Heart right ventricle (tissue), 16 donors: ENCODE data around the gene NEU3. TPM values are rescaled to one million over a fixed set of nuclear protein-coding genes. Genes with fewer than 3 reads are reported as not detected.

Experiments used
- ATAC-seq, 8 donors: fragments of 200-7000 bp; cut with Tn5 transposase; one replicate each; pipeline ENCODE4 v1.9.1; 2020; ENCODE audit warnings: mild to moderate bottlenecking in 8 of 8, moderate library complexity in 8 of 8, moderate number of reproducible peaks in 1 of 8
- DNase-seq, 2 donors: peaks; one replicate each; pipeline ENCODE4 v3.0.0-alpha.2; 2020
- H3K27ac ChIP-seq, 10 donors: fragments of 200-600 bp; sonication (generic) in 2 of 10; one replicate each; pipeline versions ENCODE4 v1.5.0 to v1.8.0; 2020 to 2022; ENCODE audit warnings: mild to moderate bottlenecking in 3 of 10
- H3K27me3 ChIP-seq, 7 donors: fragments of 200-600 bp; one replicate each; pipeline ENCODE4 v1.8.0; 2021 to 2022; ENCODE audit warnings: mild to moderate bottlenecking in 2 of 7
- H3K36me3 ChIP-seq, 9 donors: fragments of 200-600 bp; sonication (generic) in 1 of 9; one replicate each; pipeline versions ENCODE4 v1.5.0 to v1.8.0; 2020 to 2022; ENCODE audit warnings: mild to moderate bottlenecking in 2 of 9
- H3K4me1 ChIP-seq, 9 donors: fragments of 200-600 bp; sonication (generic) in 1 of 9; one replicate each; pipeline versions ENCODE4 v1.5.0 to v1.8.0; 2020 to 2022; ENCODE audit warnings: mild to moderate bottlenecking in 4 of 9
- H3K4me3 ChIP-seq, 10 donors: fragments of 200-600 bp; sonication (generic) in 2 of 10; one replicate each; pipeline versions ENCODE4 v1.5.0 to v1.8.0; 2020 to 2022; ENCODE audit warnings: mild to moderate bottlenecking in 7 of 10, moderate library complexity in 2 of 10
- H3K9me3 ChIP-seq, 11 donors: fragments of 200-600 bp in 10 of 11; sonication (generic) in 2 of 11; one replicate each; pipeline versions ENCODE4 v1.5.0 to v1.8.0; 2013 to 2022; ENCODE audit warnings: mild to moderate bottlenecking in 2 of 11, control low read depth in 1 of 11, moderate library complexity in 1 of 11
- CTCF ChIP-seq, 9 donors: fragments of 200-600 bp; sonication (generic) in 2 of 9; IDR thresholded peaks; one replicate each; pipeline versions ENCODE4 v1.5.0 to v1.8.0; 2021 to 2022; ENCODE audit warnings: antibody characterized with exemption in 9 of 9, mild to moderate bottlenecking in 5 of 9, moderate library complexity in 1 of 9
- WGBS, 2 donors: extraction: QIAGEN DNeasy Blood & Tissue Kit; methylation state at CpG; one replicate each; pipeline ENCODE4 v1.1.7; 2013; ENCODE audit warnings: inconsistent platforms in 1 of 2; 5-methylcytosine and 5-hydroxymethylcytosine counted together
- intact Hi-C, 10 donors: fragments of 100-400 bp; cut with DNase I; formaldehyde crosslinking; loops; one replicate each; pipeline versions ENCODE4 v1.11.1 to v1.14.2; 2022
- polyA plus RNA-seq, 2 donors: library from polyadenylated mRNA; stranded (reverse); fragments of 200-250 nt; gene quantifications; one replicate each; pipeline ENCODE4 v1.2.3, GENCODE V29; 2013
- total RNA-seq, 10 donors: library from RNA; stranded (reverse); fragmentation: NEBNext Ultra II Directional in 3 of 10; extraction: Animal tissue kit (Norgen Biotek cat#: 25700) in 3 of 10; gene quantifications; one replicate each; pipeline versions ENCODE4 v1.2.1 to v1.2.4, GENCODE V29; 2021 to 2023
- donor health status: Arrhythmogenic right ventricular cardiomyopathy.
- donor health status: ischemic (EF 13 %, LVEDD 7.1; RV severe dilation, severe dysfunction).
- donor health status: healthy with polysubstance abuse.
- donor health status: DM: no; HTN: yes; CAD: no.
- donor health status: DM: no; HTN: no; CAD: no.
- donor health status: ischemic (EF 25% LVEDD 6.9; RV normal size, moderate dysfunction).
- donor health status: ischemic (EF 25% LVEDD 5.7; RV mildly dilated, moderate dysfunction).
- donor health status: healthy.
- donor health status: DM: yes; HTN: yes; CAD: no.
- donor health status: Ischemic cardiomyopathy.
- donor health status: ischemic (EF 35%, LVEDD 5.7; RV mildly dilated, moderate dysfunction).
- donor health status: nonischemic (EF 11% LVEDD 7.7; RV severe dilation, severe dysfunction).
- donor health status: DM: yes; HTN: yes; CAD: no.
- donor health status: PGD.
- donor health status: ischemic (EF 29% LVEDD 5.4; RV normal size, mild dysfunction).
- donor health status: nonischemic (EF 23%, LVEDD 6.1; RV moderate dilation, normal function).

Gene NEU3
- total and polyA plus RNA-seq, 12 donors = 2.6 to 16.1 (median 9.2) TPM

GRCh38 chr11:75050516-75050915 lies 61.8 kb downstream of the NEU3 start:
- ATAC-seq (no peak), DNase-seq (no peak)
- no peak for TF ChIP-seq CTCF (IDR thresholded peaks at IDR 0.05)
- Histone ChIP-seq H3K27ac (no peak overlapping the region), H3K4me1 (no peaks in the 10 kb centered on the region), H3K9me3 (peaks cover 0 to 24% (median 13%) of the 10 kb centered on the region in 11 donors), H3K36me3 (no peaks in the 10 kb centered on the region), H3K4me3 (no peak overlapping the region), H3K27me3 (no peaks in the 10 kb centered on the region)
- WGBS, 2 donors = 92 to 93% methylated on average over 4 of the region's 4 CpGs
- intact Hi-C loops = no loop called here

DNA sequence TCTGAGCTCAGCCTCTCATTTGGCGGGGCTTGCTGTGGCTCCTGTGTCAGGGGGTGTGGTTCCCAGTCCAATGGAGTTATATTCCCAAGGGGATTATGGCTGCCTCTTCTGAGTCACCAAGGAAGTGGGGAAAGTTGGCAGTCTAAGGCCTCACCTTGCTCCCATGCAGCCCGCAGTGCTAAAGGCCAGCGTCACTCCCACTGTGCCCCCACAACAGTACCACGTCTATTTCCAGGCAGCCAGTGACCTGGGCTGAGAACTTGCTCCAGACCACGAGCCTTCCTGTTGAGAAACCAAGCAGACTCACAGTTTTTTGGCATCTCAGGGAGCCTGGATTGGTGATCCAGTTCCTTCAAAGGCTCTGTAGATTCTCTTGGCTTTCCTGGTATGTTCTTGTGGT lies 62.3 kb downstream of the NEU3 start:
- DNase-seq (no peak), ATAC-seq (no peak)
- intact Hi-C loops = no loop called here
- no peaks in the 10 kb centered on the region for H3K27me3 ChIP-seq
- H3K4me3 ChIP-seq = no peak overlapping the region
- no peaks in the 10 kb centered on the region for H3K4me1 ChIP-seq
- H3K9me3 ChIP-seq = peaks cover 0 to 24% (median 13%) of the 10 kb centered on the region in 11 donors
- H3K27ac ChIP-seq = no peak overlapping the region
- WGBS, 2 donors = 84 to 90% methylated on average over 5 of the region's 5 CpGs
- H3K36me3 ChIP-seq = no peaks in the 10 kb centered on the region
- TF ChIP-seq CTCF (IDR thresholded peaks at IDR 0.05) = no peak

- 45 to 87% methylated on average over 1 of the region's 1 CpG for WGBS, 2 donors
- Histone ChIP-seq H3K27me3 (no peaks in the 10 kb centered on the region), H3K4me1 (no peaks in the 10 kb centered on the region), H3K9me3 (peaks cover 0 to 24% (median 13%) of the 10 kb centered on the region in 11 donors), H3K36me3 (no peaks in the 10 kb centered on the region), H3K27ac (no peak overlapping the region), H3K4me3 (no peak overlapping the region)
- no peak for DNase-seq
- no peak for ATAC-seq
- intact Hi-C loops = no loop called here
- no peak for TF ChIP-seq CTCF (IDR thresholded peaks at IDR 0.05)
Observed at GRCh38 chr11:75052457-75052856, 63.7 kb downstream of the NEU3 start.

DNA sequence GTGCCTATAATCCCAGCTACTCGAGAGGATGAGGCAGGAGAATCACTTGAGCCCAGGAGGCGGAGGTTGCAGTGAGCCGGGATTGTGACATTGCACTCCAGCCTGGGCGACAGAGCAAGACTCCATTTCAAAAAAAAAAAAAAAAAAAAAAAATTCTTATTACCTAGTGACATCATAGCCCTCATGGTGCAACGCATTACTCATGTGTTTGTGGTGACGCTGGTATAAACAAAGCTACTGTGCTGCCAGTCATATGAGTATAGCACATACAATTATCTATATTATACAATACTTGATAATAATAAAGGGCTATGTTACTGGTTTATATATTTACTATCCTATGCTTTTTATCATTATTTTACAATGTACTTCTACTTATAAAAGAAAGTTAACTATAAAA lies 66.8 kb downstream of the NEU3 start:
- intact Hi-C loops = no loop called here
- WGBS, 2 donors = 84 to 89% methylated on average over 6 of the region's 6 CpGs
- H3K27ac ChIP-seq = no peak overlapping the region
- H3K4me3 ChIP-seq = no peak overlapping the region
- TF ChIP-seq CTCF (IDR thresholded peaks at IDR 0.05) = no peak
- peaks cover 0 to 4% (median 0%) of the 10 kb centered on the region in 7 donors for H3K27me3 ChIP-seq
- DNase-seq (no peak), ATAC-seq (no peak)
- peaks cover 0 to 24% (median 13%) of the 10 kb centered on the region in 11 donors for H3K9me3 ChIP-seq
- H3K36me3 ChIP-seq = no peaks in the 10 kb centered on the region
- no peaks in the 10 kb centered on the region for H3K4me1 ChIP-seq
